ENCODE measurements around the gene TNNT2.

The TNNT2 gene

GRCh38 chr1:201376107-201376463, 1.4 kb downstream of the TNNT2 start (continued):
- TF ChIP-seq ZNF70 (CRISPR knock-in tag; IDR thresholded peaks at IDR 0.05) (no peak), POU6F1 (CRISPR knock-in tag; IDR thresholded peaks at IDR 0.05; ENCODE audit: borderline replicate concordance, low read depth) (no peak), ZC3H10 (CRISPR knock-in tag; IDR thresholded peaks at IDR 0.05) (no peak), ISL1 (CRISPR knock-in tag; IDR thresholded peaks at IDR 0.05) (no peak), PPARA (CRISPR knock-in tag; IDR thresholded peaks at IDR 0.05; ENCODE audit: borderline replicate concordance) (no peak), RARB (CRISPR knock-in tag; IDR thresholded peaks at IDR 0.05) (no peak)

GRCh38 chr1:201375169-201375568, 2.3 kb downstream of the TNNT2 start:
- TF ChIP-seq CSRNP3 (CRISPR knock-in tag; IDR thresholded peaks at IDR 0.05) (no peak), TCF4 (CRISPR knock-in tag; IDR thresholded peaks at IDR 0.05; ENCODE audit: borderline replicate concordance) (no peak), ZNF8 (CRISPR knock-in tag; IDR thresholded peaks at IDR 0.05) (no peak), PATZ1 (CRISPR knock-in tag; IDR thresholded peaks at IDR 0.05; ENCODE audit: borderline replicate concordance) (no peak), SNAI2 (CRISPR knock-in tag; IDR thresholded peaks at IDR 0.05) (no peak), ZFP30 (CRISPR knock-in tag; IDR thresholded peaks at IDR 0.05) (no peak), OSR1 (CRISPR knock-in tag; IDR thresholded peaks at IDR 0.05) (no peak), ISL1 (CRISPR knock-in tag; IDR thresholded peaks at IDR 0.05) (no peak), ARNTL (CRISPR knock-in tag; IDR thresholded peaks at IDR 0.05; ENCODE audit: borderline replicate concordance, low read depth) (no peak), ESRRG (CRISPR knock-in tag; IDR thresholded peaks at IDR 0.05) (no peak), ZNF565 (CRISPR knock-in tag; conservative IDR thresholded peaks at IDR 0.05; ENCODE audit: low read depth) (no peak), BACH2 (CRISPR knock-in tag; IDR thresholded peaks at IDR 0.05; ENCODE audit: borderline replicate concordance) (no peak), CSDC2 (CRISPR knock-in tag; IDR thresholded peaks at IDR 0.05) (no peak), ZFP3 (CRISPR knock-in tag; IDR thresholded peaks at IDR 0.05) (no peak), RARB (CRISPR knock-in tag; IDR thresholded peaks at IDR 0.05) (no peak), POU6F1 (CRISPR knock-in tag; IDR thresholded peaks at IDR 0.05; ENCODE audit: borderline replicate concordance, low read depth) (no peak), CREB5 (CRISPR knock-in tag; IDR thresholded peaks at IDR 0.05; ENCODE audit: low read depth) (no peak), ZNF70 (CRISPR knock-in tag; IDR thresholded peaks at IDR 0.05) (no peak), TOX (CRISPR knock-in tag; IDR thresholded peaks at IDR 0.05; ENCODE audit: borderline replicate concordance) (no peak), TSHZ2 (CRISPR knock-in tag; IDR thresholded peaks at IDR 0.05) (no peak)

More at GRCh38 chr1:201375169-201375568, 2.3 kb downstream of the TNNT2 start:
- ATAC-seq: peak; percentile 13; the same call in 1 of the 3 replicates
